OCI-LY3 (cell line): ENCODE measurements around the gene ANK3.

Source experiments
- H2AFZ ChIP-seq: fragments of 200-600, 300-600 bp; shearing (Covaris generic); 2 replicates; pipeline ENCODE4 v1.6.0; 2014; ENCODE audit warnings: antibody characterized with exemption, low read depth, low read length
- H3K27ac ChIP-seq: fragments of 200-600, 300-600 bp; sonication (generic); 2 replicates; pipeline ENCODE4 v1.5.1; 2014; ENCODE audit warnings: mild to moderate bottlenecking, low read length, moderate library complexity, mixed read lengths
- H3K27me3 ChIP-seq: fragments of 200-600, 300-600 bp; sonication (generic); 2 replicates; pipeline ENCODE4 v1.6.1; 2014; ENCODE audit warnings: low read depth, low read length, mixed read lengths
- H3K36me3 ChIP-seq: fragments of 200-600, 300-600 bp; sonication (generic); replicated peaks from 2 replicates; pipeline ENCODE3; 2014; ENCODE audit warnings: low read depth, low read length, mixed read lengths
- H3K4me1 ChIP-seq: fragments of 300-600, 200-600 bp; sonication (generic); 2 replicates; pipeline ENCODE4 v1.6.1; 2014; ENCODE audit warnings: low read length, mixed read lengths
- H3K4me2 ChIP-seq: fragments of 200-600, 300-600 bp; sonication (generic); 2 replicates; pipeline ENCODE4 v1.6.1; 2014; ENCODE audit warnings: low read length, mixed read lengths
- H3K4me3 ChIP-seq: fragments of 300-600, 200-600 bp; sonication (generic); 2 replicates; pipeline ENCODE4 v1.5.1; 2014; ENCODE audit warnings: antibody characterized with exemption, mild to moderate bottlenecking, low read length, moderate library complexity
- H3K79me2 ChIP-seq: fragments of 300-600, 200-600 bp; shearing (Covaris generic); 2 replicates; pipeline ENCODE4 v1.6.1; 2014; ENCODE audit warnings: mild to moderate bottlenecking, low read length, mixed read lengths
- H3K9ac ChIP-seq: fragments of 300-600, 200-600 bp; shearing (Covaris generic); 2 replicates; pipeline ENCODE4 v1.6.0; 2014; ENCODE audit warnings: mild to moderate bottlenecking, low read length, moderate library complexity
- H3K9me3 ChIP-seq: fragments of 200-600, 300-600 bp; shearing (Covaris generic); 2 replicates; pipeline ENCODE4 v1.6.1; 2014; ENCODE audit warnings: low read length, mixed read lengths; ENCODE audit not compliant: insufficient read depth
- H4K20me1 ChIP-seq: fragments of 200-600, 300-600 bp; sonication (generic); 2 replicates; pipeline ENCODE4 v1.6.1; 2016; ENCODE audit warnings: low read length, mixed read lengths; ENCODE audit not compliant: insufficient read depth
- EZH2phosphoT487 ChIP-seq: fragments of 200-600 bp; shearing (Covaris generic); IDR thresholded peaks from 2 replicates; pipeline ENCODE4 v1.6.1; 2018; ENCODE audit warnings: antibody characterized with exemption, mixed run types, low read depth
- TF ChIP-seq, protein P1 (sequence below): fragments of 200-600, 300-600 bp; sonication (generic); IDR thresholded peaks from 2 replicates; pipeline ENCODE4 v1.5.1; 2014; ENCODE audit warnings: antibody characterized with exemption, low read length, low read depth

ANK3 gene

DNA sequence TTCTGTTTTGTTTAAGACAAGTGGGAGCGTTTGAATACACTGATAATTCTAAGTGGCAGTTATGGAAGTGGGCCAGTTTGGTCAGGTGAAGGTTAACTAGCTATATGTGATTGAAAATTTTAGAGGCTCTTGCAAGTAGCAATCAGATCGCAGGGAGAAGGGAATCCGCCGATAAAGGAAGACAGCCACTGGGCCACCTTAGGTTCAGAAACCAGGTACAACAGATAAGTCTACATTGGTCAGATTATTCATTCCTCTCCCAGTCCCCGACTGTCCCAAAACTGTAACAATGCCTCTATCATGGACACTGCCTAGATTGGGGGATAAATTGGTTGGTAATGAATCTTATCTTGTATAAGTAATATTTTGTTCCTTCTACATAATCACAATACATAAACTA lies 8.9 kb downstream of the ANK3 start:
- H3K4me1 ChIP-seq = peaks cover 5% of the 10 kb centered on the region; the same call in 1 of the 2 replicates
- no peaks in the 10 kb centered on the region for H3K36me3 ChIP-seq
- no peak overlapping the region for H3K4me2 ChIP-seq
- no peaks in the 10 kb centered on the region for H3K9me3 ChIP-seq
- no peak overlapping the region for H3K27ac ChIP-seq
- H3K4me3 ChIP-seq = no peak overlapping the region
- no peaks in the 10 kb centered on the region for H4K20me1 ChIP-seq
- no peaks in the 10 kb centered on the region for H3K27me3 ChIP-seq
- no peak for TF ChIP-seq EZH2phosphoT487
- TF ChIP-seq, protein P1, sequence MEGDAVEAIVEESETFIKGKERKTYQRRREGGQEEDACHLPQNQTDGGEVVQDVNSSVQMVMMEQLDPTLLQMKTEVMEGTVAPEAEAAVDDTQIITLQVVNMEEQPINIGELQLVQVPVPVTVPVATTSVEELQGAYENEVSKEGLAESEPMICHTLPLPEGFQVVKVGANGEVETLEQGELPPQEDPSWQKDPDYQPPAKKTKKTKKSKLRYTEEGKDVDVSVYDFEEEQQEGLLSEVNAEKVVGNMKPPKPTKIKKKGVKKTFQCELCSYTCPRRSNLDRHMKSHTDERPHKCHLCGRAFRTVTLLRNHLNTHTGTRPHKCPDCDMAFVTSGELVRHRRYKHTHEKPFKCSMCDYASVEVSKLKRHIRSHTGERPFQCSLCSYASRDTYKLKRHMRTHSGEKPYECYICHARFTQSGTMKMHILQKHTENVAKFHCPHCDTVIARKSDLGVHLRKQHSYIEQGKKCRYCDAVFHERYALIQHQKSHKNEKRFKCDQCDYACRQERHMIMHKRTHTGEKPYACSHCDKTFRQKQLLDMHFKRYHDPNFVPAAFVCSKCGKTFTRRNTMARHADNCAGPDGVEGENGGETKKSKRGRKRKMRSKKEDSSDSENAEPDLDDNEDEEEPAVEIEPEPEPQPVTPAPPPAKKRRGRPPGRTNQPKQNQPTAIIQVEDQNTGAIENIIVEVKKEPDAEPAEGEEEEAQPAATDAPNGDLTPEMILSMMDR = no peak
- H3K9ac ChIP-seq = no peak overlapping the region
- H3K79me2 ChIP-seq = no peaks in the 10 kb centered on the region
- H2AFZ ChIP-seq = no peak overlapping the region

DNA sequence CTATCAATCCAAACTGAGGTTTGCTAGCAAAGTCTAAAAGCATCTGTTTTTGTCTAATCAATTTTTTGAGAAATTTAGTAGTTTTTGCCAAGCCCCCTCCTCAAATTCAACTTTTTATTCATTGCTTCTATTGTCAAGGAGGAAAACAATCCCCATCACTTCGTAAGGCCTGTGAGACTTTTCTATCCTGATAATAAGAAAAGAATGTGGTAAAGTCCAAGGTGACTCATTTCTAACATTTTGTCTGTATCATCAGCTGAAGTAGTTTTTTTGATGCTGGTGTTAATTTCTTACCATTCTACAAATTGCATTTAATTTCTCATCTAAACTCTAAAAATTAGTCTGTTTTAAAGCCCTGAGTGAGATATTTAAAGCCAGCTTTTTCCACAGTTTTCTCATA lies 11.7 kb downstream of the ANK3 start:
- H3K4me1 ChIP-seq = peaks cover 15% of the 10 kb centered on the region
- no peak overlapping the region for H3K9ac ChIP-seq
- no peaks in the 10 kb centered on the region for H4K20me1 ChIP-seq
- no peak overlapping the region for H3K4me3 ChIP-seq
- no peak overlapping the region for H3K4me2 ChIP-seq
- no peak overlapping the region for H2AFZ ChIP-seq
- H3K9me3 ChIP-seq = no peaks in the 10 kb centered on the region
- no peaks in the 10 kb centered on the region for H3K79me2 ChIP-seq
- H3K36me3 ChIP-seq = no peaks in the 10 kb centered on the region
- no peak for TF ChIP-seq EZH2phosphoT487
- TF ChIP-seq, protein P1 = no peak
- no peak overlapping the region for H3K27ac ChIP-seq
- H3K27me3 ChIP-seq = no peaks in the 10 kb centered on the region

DNA sequence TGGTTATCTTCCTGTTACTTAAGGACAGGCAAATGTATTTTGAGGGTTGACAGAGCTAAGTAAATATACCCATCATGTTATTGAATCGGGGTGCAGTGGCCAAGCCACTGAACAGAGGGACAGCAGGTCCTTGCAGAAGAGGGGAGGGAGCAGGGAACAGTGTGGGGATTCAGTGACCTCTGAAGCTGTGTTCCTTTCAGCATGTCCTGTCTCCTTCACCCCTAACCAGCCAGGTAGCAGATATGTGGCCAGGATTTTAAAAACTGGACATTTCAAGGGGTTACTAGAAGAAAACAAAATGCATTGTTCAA lies 12.7 kb downstream of the ANK3 start:
- H3K36me3 ChIP-seq = no peaks in the 10 kb centered on the region
- H3K9me3 ChIP-seq = no peaks in the 10 kb centered on the region
- H3K27ac ChIP-seq = no peak overlapping the region
- H3K9ac ChIP-seq = no peak overlapping the region
- H3K4me1 ChIP-seq = peaks cover 15% of the 10 kb centered on the region
- no peak overlapping the region for H2AFZ ChIP-seq
- no peaks in the 10 kb centered on the region for H3K27me3 ChIP-seq
- H3K4me3 ChIP-seq = no peak overlapping the region
- no peak for TF ChIP-seq EZH2phosphoT487
- TF ChIP-seq, protein P1 = no peak
- no peak overlapping the region for H3K4me2 ChIP-seq
- no peaks in the 10 kb centered on the region for H3K79me2 ChIP-seq
- H4K20me1 ChIP-seq = no peaks in the 10 kb centered on the region

DNA sequence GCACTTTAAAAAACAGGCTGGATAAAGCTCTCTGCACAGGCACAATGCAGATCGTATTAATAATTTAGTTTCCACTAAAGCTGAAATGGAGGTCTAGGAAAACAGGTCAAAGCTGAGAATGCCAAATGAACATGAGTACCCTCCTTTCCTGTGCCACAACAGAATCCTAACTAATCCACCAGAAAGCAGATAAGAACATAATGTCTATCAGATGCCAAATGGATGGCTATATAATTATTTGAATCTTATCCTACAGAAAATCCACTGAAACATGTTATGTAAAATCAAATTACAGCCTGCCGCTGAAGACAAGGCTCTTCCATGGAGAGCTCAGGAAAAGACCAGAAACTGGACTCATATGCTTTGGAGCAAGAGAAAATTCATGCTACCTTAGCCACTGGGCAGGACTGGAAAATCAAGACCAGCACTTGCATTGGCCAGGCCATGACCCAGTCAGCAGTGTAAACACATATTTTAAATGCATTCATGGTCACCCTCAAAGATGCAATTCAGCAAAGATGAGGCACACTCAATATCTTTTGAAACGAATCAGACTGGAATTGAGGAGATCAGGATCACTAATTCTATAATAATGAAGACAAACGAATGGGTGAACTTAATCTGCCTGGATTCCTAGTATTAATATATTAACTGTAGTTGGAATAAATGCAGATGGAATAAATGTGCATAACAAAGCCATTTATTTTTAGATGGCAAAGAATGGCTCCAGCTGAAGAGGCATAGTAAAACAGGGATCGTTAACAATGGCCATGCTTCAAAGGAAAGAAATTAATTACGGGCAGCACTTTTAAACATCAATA lies 13.2 kb downstream of the ANK3 start:
- Histone ChIP-seq H3K4me1 (peaks cover 15% of the 10 kb centered on the region), H2AFZ (no peak overlapping the region), H4K20me1 (no peaks in the 10 kb centered on the region), H3K36me3 (no peaks in the 10 kb centered on the region), H3K4me3 (no peak overlapping the region), H3K79me2 (no peaks in the 10 kb centered on the region), H3K27ac (no peak overlapping the region), H3K9me3 (no peaks in the 10 kb centered on the region), H3K9ac (no peak overlapping the region), H3K27me3 (no peaks in the 10 kb centered on the region), H3K4me2 (no peak overlapping the region)
- TF ChIP-seq, protein P1 = no peak
- no peak for TF ChIP-seq EZH2phosphoT487
